NB4 (cell line): ENCODE measurements around the gene ZNF234.

ENCODE experiments used
- MYC ChIP-seq: IDR thresholded peaks from 2 replicates; pipeline ENCODE4 v1.6.1; 2011; ENCODE audit warnings: low read depth, low read length
- POLR2A ChIP-seq: IDR thresholded peaks from 2 replicates; pipeline ENCODE4 v1.6.1; 2011; ENCODE audit warnings: mild to moderate bottlenecking; ENCODE audit not compliant: insufficient read length; ENCODE audit errors: extremely low read depth
- TF ChIP-seq, protein P1 (sequence below): IDR thresholded peaks from one replicate; pipeline ENCODE4 v1.5.1; 2012; ENCODE audit warnings: low read depth, low read length

GRCh38 chr19:44156475-44156874, 15.1 kb downstream of the ZNF234 start:
- TF ChIP-seq, protein P1, sequence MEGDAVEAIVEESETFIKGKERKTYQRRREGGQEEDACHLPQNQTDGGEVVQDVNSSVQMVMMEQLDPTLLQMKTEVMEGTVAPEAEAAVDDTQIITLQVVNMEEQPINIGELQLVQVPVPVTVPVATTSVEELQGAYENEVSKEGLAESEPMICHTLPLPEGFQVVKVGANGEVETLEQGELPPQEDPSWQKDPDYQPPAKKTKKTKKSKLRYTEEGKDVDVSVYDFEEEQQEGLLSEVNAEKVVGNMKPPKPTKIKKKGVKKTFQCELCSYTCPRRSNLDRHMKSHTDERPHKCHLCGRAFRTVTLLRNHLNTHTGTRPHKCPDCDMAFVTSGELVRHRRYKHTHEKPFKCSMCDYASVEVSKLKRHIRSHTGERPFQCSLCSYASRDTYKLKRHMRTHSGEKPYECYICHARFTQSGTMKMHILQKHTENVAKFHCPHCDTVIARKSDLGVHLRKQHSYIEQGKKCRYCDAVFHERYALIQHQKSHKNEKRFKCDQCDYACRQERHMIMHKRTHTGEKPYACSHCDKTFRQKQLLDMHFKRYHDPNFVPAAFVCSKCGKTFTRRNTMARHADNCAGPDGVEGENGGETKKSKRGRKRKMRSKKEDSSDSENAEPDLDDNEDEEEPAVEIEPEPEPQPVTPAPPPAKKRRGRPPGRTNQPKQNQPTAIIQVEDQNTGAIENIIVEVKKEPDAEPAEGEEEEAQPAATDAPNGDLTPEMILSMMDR = no peak
- TF ChIP-seq POLR2A (no peak), MYC (no peak)
